A673 (cell line): Measurements from ENCODE around the gene LRRC74B. TPM values are rescaled to one million over a fixed set of nuclear protein-coding genes. Genes with fewer than 3 reads are reported as not detected.
"Not testable (repeated sequence)": the region's sequence is repeated elsewhere in the genome, so short reads cannot be mapped to it uniquely, and the experiment has no call there.

Experiments
- BruUV-seq: library from RNA; stranded (reverse); fragments of 400-500 nt; replicated peaks from 2 replicates; lab custom pipeline; 2021; lab: Mats Ljungman, UMichigan
- CTCF ChIA-PET: fragments of 300-600 bp; sonication (Branson Sonifier 250); formaldehyde crosslinking; loops from one replicate; lab custom pipeline; 2022; ENCODE audit warnings: antibody characterized with exemption; lab: Charles Lee
- POLR2A ChIA-PET: fragments of 300-600 bp; sonication (Branson Sonifier 250); formaldehyde crosslinking; loops from one replicate; lab custom pipeline; 2022; ENCODE audit warnings: antibody characterized with exemption; ENCODE audit not compliant: low non-redundant PET; lab: Charles Lee
- DNase-seq: peaks from one replicate; pipeline ENCODE4 v3.0.0-alpha.2; 2015; ENCODE audit warnings: low spot score
- H3K27ac ChIP-seq: fragments of 200-600 bp; sonication (generic); 2 replicates; pipeline ENCODE4 v1.5.1; 2016; ENCODE audit warnings: mixed run types, low read depth, mild to moderate bottlenecking, mixed read lengths, antibody characterized with exemption, low read length; ENCODE audit not compliant: poor library complexity, severe bottlenecking
- H3K27me3 ChIP-seq: fragments of 200-600 bp; sonication (generic); replicated peaks from 2 replicates; pipeline ENCODE4 v1.6.1; 2017; ENCODE audit warnings: mixed run types, low read depth, mild to moderate bottlenecking, mixed read lengths, antibody characterized with exemption, low read length; ENCODE audit not compliant: insufficient read depth, poor library complexity
- H3K36me3 ChIP-seq: fragments of 200-600 bp; sonication (generic); 2 replicates; pipeline ENCODE4 v1.6.1; 2016; ENCODE audit warnings: mixed run types, mild to moderate bottlenecking, mixed read lengths, antibody characterized with exemption, low read length; ENCODE audit not compliant: insufficient read depth, poor library complexity, severe bottlenecking
- H3K4me1 ChIP-seq: fragments of 200-600 bp; sonication (generic); 2 replicates; pipeline ENCODE4 v1.6.1; 2017; ENCODE audit warnings: mixed run types, mild to moderate bottlenecking, mixed read lengths, antibody characterized with exemption, low read length; ENCODE audit not compliant: insufficient read depth, poor library complexity, severe bottlenecking
- H3K4me3 ChIP-seq: fragments of 200-600 bp; sonication (generic); 2 replicates; pipeline ENCODE4 v1.5.1; 2016; ENCODE audit warnings: low read depth, mixed run types, mild to moderate bottlenecking, mixed read lengths, low read length; ENCODE audit not compliant: poor library complexity, severe bottlenecking
- H3K9me3 ChIP-seq: fragments of 200-600 bp; sonication (generic); 2 replicates; pipeline ENCODE4 v1.6.1; 2016; ENCODE audit warnings: mixed run types, low read depth, mild to moderate bottlenecking, mixed read lengths, antibody characterized with exemption, low read length; ENCODE audit not compliant: poor library complexity, severe bottlenecking
- EZH2 ChIP-seq: fragments of 200-600 bp; sonication (generic); IDR thresholded peaks from 2 replicates; pipeline ENCODE4 v1.6.1; 2017; ENCODE audit warnings: borderline replicate concordance, low read depth, mild to moderate bottlenecking, mixed read lengths, antibody characterized with exemption, low read length; ENCODE audit not compliant: poor library complexity, severe bottlenecking
- intact Hi-C: fragments of 100-400 bp; cut with micrococcal nuclease; formaldehyde crosslinking; loops from one replicate; pipeline ENCODE4 v1.10.0; 2022; ENCODE audit not compliant: unreplicated experiment
- total RNA-seq: library from RNA; stranded (reverse); gene quantifications from 2 replicates; pipeline ENCODE4 v1.2.3, GENCODE V29; 2021
- TF ChIP-seq, protein P1 (sequence below): fragments of 300-800, 200-600 bp; sonication (generic); conservative IDR thresholded peaks from 2 replicates; pipeline ENCODE4 v1.5.1; 2017; ENCODE audit warnings: low read depth, mild to moderate bottlenecking, antibody characterized with exemption, low read length, moderate library complexity, mixed read lengths

LRRC74B gene
- total RNA-seq, 1 experiment from 2014 or later, result not detected

DNA sequence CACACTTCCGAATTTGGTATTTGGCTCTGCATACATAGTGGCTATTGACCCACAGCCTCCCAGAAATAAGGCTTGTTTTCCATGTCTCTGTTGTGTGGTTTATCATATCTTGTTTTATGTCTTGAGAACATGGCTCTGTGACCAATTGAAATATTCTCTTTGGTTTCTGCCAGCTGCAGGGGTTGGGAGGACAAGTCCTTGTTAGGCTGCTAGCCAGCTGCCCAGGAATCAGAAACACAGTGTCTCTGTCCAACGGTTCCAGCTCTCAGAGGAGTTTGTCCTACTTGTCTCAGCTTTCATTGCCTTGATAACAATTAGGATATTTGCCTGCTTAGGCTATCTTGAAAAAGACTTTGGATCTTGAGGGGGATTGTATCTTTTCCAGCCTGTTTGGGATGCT lies 7.3 kb upstream of the LRRC74B start:
- TF ChIP-seq EZH2, result no peak
- TF ChIP-seq, protein P1, sequence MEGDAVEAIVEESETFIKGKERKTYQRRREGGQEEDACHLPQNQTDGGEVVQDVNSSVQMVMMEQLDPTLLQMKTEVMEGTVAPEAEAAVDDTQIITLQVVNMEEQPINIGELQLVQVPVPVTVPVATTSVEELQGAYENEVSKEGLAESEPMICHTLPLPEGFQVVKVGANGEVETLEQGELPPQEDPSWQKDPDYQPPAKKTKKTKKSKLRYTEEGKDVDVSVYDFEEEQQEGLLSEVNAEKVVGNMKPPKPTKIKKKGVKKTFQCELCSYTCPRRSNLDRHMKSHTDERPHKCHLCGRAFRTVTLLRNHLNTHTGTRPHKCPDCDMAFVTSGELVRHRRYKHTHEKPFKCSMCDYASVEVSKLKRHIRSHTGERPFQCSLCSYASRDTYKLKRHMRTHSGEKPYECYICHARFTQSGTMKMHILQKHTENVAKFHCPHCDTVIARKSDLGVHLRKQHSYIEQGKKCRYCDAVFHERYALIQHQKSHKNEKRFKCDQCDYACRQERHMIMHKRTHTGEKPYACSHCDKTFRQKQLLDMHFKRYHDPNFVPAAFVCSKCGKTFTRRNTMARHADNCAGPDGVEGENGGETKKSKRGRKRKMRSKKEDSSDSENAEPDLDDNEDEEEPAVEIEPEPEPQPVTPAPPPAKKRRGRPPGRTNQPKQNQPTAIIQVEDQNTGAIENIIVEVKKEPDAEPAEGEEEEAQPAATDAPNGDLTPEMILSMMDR, result no peak
- ChIA-PET POLR2A (no interaction called here), CTCF (interaction anchor here (0.6 to 0.7 kb wide), 2 partner anchors 238 to 553 kb away, joined by 4 to 5 read pairs; no protein-coding TSS in a partner anchor)
- intact Hi-C loops, result no loop called here
- Histone ChIP-seq H3K4me3 (no peak overlapping the region), H3K4me1 (no peaks in the 10 kb centered on the region), H3K36me3 (no peaks in the 10 kb centered on the region), H3K27ac (no peak overlapping the region), H3K9me3 (no peaks in the 10 kb centered on the region), H3K27me3 (no peaks in the 10 kb centered on the region)
- DNase-seq, result no peak
- no TSS peak for BruUV-seq

DNA sequence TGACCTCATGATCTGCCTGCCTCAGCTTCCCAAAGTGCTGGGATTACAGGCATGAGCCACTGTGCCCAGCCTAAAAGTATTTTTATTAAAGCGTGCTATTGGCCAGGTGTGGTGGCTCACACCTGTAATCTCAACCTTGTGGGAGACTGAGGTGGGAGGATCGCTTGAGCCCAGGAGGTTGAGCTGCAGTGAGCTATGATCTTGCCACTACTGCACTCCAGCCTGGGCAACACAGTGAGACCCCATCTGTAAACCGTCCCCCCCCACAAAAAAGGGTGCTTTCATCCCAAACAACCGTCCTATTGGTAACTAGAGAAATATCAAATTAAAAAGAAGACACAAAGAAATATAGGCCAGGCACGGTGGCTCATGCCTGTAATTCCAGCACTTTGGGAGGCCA lies 6.6 kb upstream of the LRRC74B start:
- H3K36me3 ChIP-seq, H3K4me1 ChIP-seq, H3K27me3 ChIP-seq, H3K9me3 ChIP-seq, DNase-seq, BruUV-seq, POLR2A ChIA-PET, intact Hi-C loops, H3K4me3 ChIP-seq, CTCF ChIA-PET, H3K27ac ChIP-seq: not testable (repeated sequence)

- no peak for DNase-seq
- H3K36me3 ChIP-seq, result no peaks in the 10 kb centered on the region
- H3K9me3 ChIP-seq, result no peaks in the 10 kb centered on the region
- ChIA-PET CTCF (no interaction called here), POLR2A (no interaction called here)
- no TSS peak for BruUV-seq
- no peak overlapping the region for H3K4me3 ChIP-seq
- peaks cover 10% of the 10 kb centered on the region for H3K4me1 ChIP-seq
- TF ChIP-seq, protein P1, result no peak
- TF ChIP-seq EZH2, result no peak
- no peaks in the 10 kb centered on the region for H3K27me3 ChIP-seq
- no peak overlapping the region for H3K27ac ChIP-seq
- intact Hi-C loops, result no loop called here
Observed at GRCh38 chr22:21041937-21042336, 3.8 kb upstream of the LRRC74B start.
